Ramos (cell line): Measurements from ENCODE around the gene CMIP.
"Not testable (repeated sequence)": the region's sequence is repeated elsewhere in the genome, so short reads cannot be mapped to it uniquely, and the experiment has no call there.

Source experiments
- in situ Hi-C: fragments of 300-500 bp; cut with MboI; formaldehyde crosslinking; loops from one replicate; pipeline ENCODE4 v1.14.3; 2022; ENCODE audit warnings: low sequenced_read_pairs; ENCODE audit not compliant: unreplicated experiment

The CMIP gene

DNA sequence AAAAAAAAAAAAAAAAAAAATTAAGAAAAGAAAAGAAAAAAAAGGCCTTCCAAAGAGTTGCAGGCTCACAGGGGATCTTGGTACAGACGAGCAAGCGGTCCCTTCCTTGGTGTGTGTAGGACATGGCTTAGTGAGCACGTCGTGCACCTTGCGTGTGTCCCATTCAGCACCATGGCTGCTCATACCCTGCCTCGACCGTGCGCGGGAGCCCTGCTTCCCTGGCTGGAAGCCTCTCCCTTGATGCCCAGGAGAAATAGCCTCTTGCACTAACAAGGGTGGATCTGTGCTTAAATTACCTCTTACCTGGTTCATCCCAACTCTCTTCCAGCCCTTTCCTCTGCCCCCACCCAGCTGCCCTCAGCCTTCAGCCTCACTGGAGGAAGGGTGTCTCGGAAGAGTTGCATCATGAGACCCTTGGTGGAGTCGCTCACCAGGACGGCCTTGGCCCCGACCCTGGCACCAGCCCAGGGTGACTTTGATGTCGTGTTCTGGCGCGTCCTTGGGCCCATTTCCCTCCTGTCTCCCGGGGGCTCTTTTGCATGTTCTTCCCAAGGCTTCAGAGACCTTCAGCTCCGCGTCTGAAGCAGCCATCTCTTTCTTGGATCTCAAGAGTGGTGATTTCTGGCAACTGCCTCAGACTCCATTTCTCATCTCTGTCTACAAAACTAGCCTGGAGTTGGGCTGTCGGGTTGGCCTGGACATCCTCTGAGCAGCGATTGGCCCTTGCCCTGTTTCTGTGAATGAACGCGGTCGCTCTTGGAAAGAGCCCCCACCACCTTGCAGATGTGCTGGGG, 127.2 kb downstream of the CMIP start:
- in situ Hi-C loops: no loop called here

DNA sequence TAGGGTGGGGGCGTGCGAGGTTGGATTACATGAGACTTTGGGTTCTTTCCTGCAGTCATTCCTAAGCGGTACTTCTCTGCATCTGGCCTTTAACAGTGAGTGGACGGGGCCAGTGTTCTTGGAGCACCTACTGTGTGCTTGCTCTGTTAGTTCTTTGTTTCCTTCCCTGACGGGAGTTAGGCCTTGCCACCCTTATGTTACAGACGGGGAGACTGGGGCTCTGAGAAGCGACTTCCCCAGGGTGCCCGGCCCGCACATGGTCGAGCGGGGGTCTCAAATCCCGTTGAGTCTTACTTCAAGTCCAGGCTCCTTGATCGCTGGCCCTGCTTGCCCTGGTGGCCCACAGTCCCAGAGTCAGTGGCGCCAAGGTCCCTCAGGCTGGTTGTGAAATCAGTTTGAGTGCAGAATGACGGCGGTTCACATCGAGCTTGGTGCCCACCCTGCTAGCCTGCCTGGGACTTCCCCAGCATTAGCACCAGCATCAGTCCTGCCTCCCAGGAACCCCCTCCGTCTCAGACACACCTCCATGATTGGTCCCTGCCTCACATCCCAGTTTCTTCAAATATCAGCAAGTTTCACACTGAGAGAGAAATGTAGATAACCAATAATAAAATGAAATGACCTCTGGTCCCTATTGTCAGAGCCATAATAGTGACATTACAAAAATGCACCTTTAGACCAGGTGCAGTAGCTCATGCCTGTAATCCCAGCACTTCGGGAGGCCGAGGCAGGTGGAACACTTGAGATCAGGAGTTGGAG, 128.0 kb downstream of the CMIP start:
- in situ Hi-C loops: no loop called here

DNA sequence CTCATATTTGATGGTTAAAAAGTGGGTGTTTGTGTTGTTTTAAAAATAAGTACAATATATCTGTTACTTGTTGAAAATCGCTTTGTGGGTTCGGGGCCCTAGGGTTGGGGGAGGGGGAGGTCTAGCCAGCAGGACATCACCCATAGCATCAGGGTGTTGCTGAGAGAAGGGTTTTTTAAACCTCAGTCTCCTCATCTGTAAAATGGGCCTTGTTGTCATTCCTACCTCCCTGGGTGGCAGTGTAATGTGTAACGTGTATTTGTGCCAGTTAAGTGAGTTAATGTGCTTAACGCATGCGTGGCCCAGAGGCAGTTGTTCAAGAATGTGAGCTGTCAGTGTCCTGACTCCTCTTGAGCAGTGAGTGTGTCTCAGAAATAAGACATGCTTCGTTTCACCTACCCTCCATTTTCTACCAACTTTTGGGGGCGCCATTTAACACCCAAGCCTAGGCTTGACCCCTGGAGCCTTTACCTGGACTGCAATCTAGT, 129.0 kb downstream of the CMIP start:
- in situ Hi-C loops: no loop called here

DNA sequence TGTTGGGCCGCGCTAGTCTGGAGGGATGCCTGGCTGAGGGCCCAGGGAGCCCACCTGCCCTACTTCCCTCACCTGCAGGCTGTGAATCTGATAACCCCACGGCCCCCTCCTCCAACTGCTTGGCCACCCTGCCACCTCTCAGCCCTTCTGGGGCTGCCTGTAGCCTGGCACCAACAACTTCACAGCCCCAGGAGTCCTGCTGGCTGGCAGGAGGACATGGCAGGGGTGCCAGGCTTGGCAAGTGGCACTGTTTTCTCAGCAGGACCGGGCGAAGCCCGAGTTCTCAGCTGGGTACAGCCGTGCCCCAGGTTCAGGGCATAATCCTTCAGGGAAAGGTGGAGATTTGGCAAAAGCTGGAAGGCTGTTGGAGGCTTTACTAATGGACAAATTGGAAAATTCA, 129.6 kb downstream of the CMIP start:
- in situ Hi-C loops: no loop called here

DNA sequence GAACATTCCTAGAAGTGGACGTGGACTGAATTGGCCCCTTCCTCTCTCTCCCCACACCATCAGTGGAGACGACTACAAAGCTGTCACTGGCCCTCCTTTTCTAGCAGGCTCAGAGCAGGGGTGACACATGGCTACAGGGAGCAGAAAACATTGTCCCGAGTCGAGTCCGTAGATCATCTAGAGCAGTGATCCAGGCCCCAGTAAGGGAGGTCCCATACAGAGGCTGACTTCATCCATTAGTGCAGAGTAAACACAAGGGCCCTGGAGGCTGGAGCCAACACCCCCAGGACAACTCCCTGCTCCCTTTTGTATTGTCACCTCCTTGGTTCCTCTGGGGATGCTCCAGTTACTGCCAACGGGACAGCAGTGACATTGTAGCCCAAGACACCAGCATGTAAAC, 130.7 kb downstream of the CMIP start:
- in situ Hi-C loops: no loop called here

DNA sequence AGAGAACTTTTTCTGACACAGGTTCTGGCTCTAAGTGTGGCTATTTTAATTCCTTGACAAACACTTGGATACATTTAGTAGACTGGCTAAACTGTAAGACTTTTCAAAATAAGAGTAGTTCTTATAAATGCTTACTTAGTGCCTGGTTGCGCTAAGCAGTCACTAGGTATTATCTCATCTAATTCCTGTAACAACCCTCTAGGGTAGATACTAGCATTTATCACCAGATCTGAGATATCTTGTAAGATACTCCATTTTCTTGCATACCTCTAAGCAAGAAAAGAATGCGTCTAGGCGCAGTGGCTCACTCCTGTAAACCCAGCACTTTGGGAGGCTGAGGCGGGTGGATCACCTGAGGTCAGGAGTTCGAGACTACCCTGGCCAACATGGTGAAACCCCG, 131.2 kb downstream of the CMIP start:
- in situ Hi-C loops: no loop called here

DNA sequence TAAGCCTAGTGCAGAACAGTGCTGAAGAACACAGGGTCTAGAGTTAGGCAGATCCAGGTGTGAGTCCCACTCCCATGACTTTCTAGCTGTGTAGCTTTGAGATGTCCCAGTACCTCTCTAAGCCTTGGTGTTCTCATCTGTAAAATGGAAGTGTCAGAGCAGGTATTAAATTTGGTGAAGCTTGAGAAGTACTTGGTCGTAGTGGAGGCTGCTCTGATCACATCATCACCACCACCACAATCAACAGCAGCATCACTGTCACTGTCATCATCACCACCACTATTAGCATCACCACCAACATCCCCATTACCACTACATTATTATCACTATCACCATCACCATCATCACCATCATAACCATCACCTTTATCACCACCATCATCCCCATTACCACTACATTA, 132.1 kb downstream of the CMIP start:
- in situ Hi-C loops: no loop called here

DNA sequence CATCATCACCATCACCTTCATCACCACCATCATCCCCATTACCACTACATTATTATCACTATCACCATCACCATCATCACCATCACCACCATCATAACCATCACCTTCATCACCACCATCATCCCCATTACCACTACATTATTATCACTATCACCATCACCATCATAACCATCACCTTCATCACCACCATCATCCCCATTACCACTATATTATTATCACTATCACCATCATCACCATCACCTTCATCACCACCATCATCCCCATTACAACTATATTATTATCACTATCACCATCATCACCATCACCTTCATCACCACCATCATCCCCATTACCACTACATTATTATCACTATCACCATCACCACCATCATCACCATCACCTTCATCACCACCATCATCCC, 132.7 kb downstream of the CMIP start:
- in situ Hi-C loops: not testable (repeated sequence)

DNA sequence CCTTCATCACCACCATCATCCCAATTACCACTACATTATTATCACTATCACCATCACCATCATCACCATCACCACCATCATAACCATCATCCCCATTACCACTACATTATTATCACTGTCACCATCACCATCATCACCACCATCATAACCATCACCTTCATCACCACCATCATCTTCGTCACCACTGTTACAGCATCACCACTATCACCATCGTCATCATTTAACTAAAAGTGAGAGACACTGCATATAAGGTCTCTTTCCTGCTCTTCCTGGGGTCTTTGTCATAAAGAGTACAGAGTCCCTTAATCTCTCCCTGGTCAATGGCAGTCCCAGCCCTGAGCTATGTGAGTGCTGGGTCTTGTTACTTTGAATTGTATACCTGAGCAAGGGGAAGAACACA, 133.5 kb downstream of the CMIP start:
- in situ Hi-C loops: no loop called here

DNA sequence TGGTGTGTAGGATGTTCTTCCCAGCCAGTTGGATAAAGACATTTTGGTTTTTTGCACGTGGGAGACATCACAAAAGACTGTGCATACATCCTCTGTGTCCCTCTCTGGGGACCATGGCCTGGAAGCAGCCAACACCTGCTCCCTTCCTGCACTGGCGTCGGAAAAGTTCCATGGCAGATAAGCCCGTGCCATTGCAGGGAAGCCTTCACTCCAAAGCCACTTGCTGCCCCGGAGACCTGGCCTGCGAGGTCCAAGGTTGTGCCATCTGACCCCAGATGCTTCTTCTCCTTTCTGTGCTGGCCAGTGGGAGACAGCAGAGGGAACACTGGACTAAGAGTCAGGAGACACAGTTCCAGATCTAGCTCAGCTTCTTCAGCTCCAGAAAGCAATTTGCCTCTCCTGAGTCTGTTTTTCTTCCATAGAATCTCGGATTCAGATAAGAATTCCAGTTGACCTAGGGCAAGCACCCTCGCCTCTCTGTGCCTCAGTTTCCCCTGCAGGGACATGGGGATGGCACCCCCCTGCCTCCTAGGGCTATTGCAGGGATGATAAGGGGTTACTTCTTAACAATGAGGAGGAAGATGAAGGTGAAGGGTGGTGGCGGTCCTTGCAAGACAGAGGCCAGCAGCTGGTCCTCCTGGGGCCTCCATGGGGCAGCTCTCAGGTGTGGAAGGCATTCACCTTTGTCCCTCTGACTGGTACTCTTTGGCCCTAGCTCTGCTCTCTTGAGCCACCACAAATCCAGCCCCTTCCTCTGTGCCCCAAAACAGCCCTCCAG, 134.2 kb downstream of the CMIP start:
- in situ Hi-C loops: no loop called here

DNA sequence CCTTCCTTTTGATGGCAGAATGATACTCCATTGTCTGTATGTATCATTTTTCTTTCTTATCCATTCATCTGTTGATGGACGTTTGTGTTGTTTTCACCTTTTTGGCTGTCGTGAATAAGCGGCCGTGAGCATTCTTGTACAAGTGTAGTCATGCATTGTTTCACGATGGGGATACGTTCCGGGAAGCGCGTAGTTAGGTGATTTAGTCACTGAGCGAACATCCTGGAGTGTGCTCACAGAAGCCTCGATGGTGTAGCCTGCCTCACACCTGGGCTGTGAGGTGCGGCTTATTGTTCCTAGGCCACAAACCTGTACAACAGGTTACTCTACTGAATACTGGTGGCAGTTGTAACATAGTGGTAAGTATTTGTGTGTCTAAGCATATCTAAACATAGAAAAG, 136.5 kb downstream of the CMIP start:
- in situ Hi-C loops: no loop called here

DNA sequence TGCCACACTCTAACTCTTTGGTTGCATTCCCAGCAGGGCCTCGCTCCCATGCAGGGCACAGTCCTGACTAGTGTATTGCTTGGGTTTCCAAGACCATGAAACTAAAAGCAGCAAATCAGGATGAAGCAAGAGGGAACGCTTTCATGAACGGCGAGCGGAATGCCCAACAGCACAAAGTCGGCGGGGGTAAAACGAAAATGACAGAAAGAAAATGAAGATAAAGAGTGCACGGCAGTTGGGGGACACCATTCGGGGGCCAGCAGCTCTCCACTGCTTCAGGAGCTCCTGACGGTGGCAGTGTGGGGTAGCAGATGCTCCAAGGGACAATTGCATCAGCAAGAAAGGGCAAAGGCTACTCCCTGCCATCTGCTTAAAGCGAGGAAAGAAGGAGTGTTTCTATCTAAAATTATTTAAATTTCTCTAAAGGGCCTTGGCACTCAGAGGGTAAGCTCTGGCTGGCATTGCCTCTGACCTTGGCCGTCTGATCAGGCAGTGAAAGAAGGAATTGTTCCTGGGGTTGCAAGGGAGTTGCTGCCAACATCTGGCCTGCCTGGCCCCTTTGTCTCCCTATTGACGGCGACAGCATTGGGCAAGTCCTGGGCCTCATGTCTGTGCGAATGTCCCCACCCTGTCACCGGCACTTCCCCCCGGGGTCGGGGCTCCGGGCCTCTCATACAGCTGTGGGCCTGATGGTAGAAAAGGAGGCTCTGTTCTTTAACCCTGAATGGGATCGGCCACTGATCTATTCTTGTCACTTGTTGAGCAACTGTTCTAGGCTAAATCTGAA, 138.2 kb downstream of the CMIP start:
- in situ Hi-C loops: no loop called here

DNA sequence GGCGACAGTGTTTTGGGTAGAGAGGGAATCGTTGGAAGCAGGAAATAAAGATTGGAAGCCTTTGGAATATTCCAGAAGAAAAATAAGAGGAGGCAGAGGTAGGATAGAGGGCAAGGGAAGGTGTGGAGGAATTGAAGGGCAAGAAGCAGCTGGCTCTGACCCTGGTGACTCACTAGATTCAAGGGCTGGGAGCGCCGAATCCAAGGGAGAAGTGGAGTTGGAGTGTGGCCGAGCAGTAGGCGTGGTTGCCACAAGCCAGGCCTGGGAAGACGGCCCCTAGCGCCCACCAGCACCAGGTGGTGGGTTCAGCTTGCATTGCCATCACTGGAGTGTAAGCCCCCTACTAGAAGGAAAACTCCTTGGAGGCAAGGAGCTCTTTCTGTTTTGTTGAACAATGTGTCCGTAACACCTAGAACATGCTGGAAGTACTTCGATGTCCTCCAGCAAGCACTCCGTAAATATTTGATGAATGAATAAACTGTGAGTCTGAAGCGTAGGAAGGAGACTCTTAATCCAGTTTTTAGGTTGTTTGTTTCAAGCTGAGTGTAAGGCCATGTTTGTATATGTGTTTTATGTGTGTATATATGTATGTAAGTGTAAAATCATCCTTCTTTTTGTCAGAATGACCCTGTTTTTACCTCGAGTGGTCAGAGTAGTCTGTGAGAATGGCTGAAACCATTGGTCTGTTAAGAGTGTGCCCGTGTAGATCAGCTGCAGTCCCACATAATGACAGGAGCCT, 139.5 kb downstream of the CMIP start:
- in situ Hi-C loops: no loop called here

DNA sequence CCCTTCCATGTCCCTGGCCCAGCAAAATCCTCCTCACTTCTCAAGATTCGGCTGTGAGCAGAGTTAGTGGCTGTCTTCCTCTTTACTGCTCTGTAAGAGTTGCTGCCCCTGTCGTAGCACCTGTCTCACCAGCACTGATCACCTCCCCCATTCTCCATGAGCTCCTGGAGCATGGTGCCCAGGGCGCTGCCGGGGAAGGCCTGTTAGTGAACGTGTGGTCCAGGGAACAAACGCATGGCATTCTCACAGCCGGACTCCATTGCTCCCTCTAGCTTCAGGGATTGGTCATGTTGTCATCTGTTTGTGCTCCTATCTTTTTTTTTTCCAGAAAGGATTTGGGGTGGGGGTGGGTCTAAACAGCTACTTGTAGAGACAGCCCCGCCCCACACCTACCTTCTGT, 141.2 kb downstream of the CMIP start:
- in situ Hi-C loops: no loop called here

DNA sequence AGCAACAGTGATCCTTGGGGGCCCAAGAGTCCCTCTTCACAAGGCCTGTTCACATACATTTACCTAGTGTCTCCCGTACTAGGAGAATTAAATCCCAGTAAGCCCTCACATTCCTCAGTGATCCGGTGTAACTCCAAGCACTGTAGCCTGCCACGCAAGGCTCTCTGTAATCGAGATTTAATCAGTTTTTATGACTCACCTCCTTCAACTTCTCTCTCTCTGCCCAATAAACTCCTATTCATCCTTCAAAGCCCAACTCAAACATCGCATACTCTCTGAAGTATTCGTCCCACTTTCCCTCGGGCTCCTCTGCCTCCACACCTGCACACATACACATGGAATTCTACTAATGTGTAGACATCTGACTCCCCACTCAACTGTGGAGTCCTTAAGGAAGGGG, 141.8 kb downstream of the CMIP start:
- in situ Hi-C loops: no loop called here

DNA sequence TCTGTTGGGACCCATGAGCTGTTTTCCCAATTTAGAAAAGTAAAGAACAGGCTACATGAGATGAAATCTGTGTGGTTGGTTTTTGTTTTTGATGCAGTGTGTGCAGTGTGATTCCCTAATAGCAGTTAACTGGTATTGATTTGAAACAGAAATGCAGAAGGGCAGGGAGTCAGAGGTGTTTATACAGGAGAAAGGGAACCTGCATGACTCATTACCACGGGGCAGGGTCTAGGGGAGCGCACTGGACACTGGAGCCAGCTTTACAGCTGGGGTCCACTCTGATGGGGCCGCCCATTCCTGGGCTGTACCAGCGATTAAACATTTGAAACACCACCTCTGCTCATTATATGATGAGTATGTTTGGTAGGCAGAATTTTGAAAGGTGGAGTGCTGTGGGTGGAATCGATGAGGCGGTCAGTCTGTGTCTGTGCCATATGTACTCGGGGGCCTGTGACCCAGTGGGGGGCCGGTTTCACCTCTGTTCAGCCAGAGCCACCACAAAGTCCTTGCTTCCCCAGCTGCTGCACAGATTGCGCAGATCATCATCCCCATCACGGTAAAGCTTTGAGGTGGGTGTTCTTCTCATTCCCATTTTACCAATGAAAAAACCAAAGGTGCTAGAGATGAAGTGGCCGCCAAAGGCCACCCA, 142.5 kb downstream of the CMIP start:
- in situ Hi-C loops: no loop called here

DNA sequence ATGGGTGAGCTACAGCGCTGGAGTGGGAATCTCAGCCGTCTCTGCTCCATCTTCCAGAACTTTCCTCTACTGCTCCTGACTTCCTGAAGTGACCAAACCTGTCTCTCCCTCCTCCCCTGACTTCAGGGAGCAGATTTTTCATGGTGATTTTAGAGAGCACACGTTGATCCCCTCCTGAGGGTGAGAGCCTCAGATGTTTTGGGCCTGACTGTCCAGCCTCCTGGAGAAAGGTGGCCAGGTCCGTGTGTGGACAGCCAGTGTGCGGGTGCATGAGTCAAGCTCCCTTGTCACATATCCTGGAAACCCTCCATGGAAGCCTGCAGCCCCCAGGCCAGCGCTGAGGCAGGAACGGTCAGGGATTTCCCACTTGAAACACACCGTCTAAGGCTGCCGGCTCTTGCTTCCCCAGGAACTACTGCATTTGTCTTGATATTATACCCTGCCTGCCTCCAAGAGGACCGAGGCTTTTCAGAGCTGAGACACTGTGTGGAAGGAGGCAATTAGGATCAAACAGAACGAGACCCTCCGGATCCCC, 143.1 kb downstream of the CMIP start:
- in situ Hi-C loops: no loop called here

DNA sequence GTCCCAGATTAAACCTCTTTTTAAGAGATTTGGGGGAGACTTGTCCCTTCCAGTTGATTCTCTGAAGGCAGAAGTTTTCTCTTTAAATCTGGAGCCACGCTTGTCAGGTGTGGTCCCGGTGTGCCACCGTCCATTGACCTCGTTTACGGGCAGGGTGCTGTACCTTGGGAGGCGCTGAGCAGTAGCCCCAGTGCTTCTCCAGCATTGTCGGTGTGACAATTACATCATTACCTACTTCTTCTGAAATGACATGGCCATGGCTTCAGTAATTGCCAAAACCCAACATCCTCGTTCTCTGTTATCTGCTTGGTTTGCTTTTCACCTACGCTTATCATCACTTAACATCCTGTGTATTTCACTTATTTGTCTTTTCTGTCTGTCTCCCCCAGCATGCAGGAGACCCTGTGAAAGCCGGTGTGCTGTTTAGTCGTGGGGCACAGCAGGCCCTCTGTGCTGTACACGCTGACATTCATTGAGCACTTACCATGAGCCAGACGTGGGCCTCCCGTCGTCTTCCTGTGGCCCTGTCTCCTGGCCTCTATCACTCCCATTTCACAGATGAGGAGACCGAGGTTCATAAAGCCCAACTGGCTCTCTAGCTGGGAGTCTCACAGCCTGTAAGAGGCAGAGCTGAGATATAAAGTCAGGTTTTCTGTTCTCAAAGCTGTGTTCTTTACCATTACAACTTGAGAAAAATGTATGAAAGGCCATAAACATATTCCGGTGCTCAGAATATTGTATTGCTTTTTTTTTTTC, 143.9 kb downstream of the CMIP start:
- in situ Hi-C loops: no loop called here
